HepG2 (cell line): ENCODE data around the gene EOGT. TPM values are rescaled to one million over a fixed set of nuclear protein-coding genes. Genes with fewer than 3 reads are reported as not detected.

Experiments used
- CEBPZ ChIP-seq: IDR thresholded peaks from 2 replicates; pipeline ENCODE4 v1.6.1; 2012; ENCODE audit warnings: low read length, improper control_type of control experiment
- RERE ChIP-seq: IDR thresholded peaks from 2 replicates; pipeline ENCODE4 v1.6.1; 2016; ENCODE audit warnings: low read depth, missing genetic modification reagents, missing compliant biosample characterization
- TFDP1 ChIP-seq: IDR thresholded peaks from 2 replicates; pipeline ENCODE4 v1.6.1; 2016; ENCODE audit warnings: missing compliant biosample characterization, missing genetic modification reagents, borderline replicate concordance
- ZNF280B ChIP-seq: sonication (generic); formaldehyde crosslinking; IDR thresholded peaks from 2 replicates; pipeline ENCODE4 v1.5.0; 2020; ENCODE audit warnings: missing genetic modification reagents, mild to moderate bottlenecking, borderline replicate concordance
- ZNF33A ChIP-seq: sonication (generic); formaldehyde crosslinking; IDR thresholded peaks from 2 replicates; pipeline ENCODE4 v1.5.1; 2020; ENCODE audit warnings: missing genetic modification reagents, mild to moderate bottlenecking, moderate library complexity, borderline replicate concordance
- ZNF441 ChIP-seq: sonication (generic); formaldehyde crosslinking; IDR thresholded peaks from 2 replicates; pipeline ENCODE4 v1.7.0; 2021; ENCODE audit warnings: missing genetic modification reagents, borderline replicate concordance
- ZNF788 ChIP-seq: sonication (generic); formaldehyde crosslinking; IDR thresholded peaks from 2 replicates; pipeline ENCODE4 v1.5.0; 2020; ENCODE audit warnings: mild to moderate bottlenecking, missing genetic modification reagents, borderline replicate concordance
- ZSCAN22 ChIP-seq: sonication (generic); formaldehyde crosslinking; IDR thresholded peaks from 2 replicates; pipeline ENCODE4 v1.4.0; 2020; ENCODE audit warnings: mild to moderate bottlenecking, missing genetic modification reagents
- polyA plus RNA-seq, 8 experiments: library from polyadenylated mRNA; depleted of rRNA in 3 of 8; stranded (reverse) in 7 of 8; unstranded in 1 of 8; fragments of >200 nt; fragmentation: Illumina TruSeq in 4 of 8; extraction: Trizol in 4 of 8; gene quantifications; 2 replicates each; pipeline versions ENCODE4 v1.2.1 to v1.2.3, GENCODE V29; 2011 to 2016; ENCODE audit warnings: low read depth in 4 of 8, missing spikeins in 1 of 8, mixed read lengths in 1 of 8; ENCODE audit not compliant: insufficient read depth in 1 of 8
- total RNA-seq, 5 experiments: library from RNA; depleted of rRNA; stranded (reverse); fragments of >200 nt; fragmentation: Illumina TruSeq; extraction: Trizol; gene quantifications; 2 replicates each; pipeline ENCODE4 v1.2.3, GENCODE V29; 2016; ENCODE audit warnings: low read depth in 1 of 5

EOGT gene
- total and polyA plus RNA-seq, 2 of the 13 experiments (the other 11 are each of a cell fraction or from before 2014, with no cell fraction given), result 4.5 to 18.6 TPM

GRCh38 chr3:68957895-68958294, 55.6 kb downstream of the EOGT start (continued):
- TF ChIP-seq RERE (CRISPR knock-in tag) (no peak), TFDP1 (CRISPR knock-in tag) (no peak), ZNF280B (CRISPR knock-in tag) (no peak), CEBPZ (no peak), ZNF33A (no peak), ZNF788 (CRISPR knock-in tag) (no peak), ZSCAN22 (CRISPR knock-in tag) (no peak), ZNF441 (CRISPR knock-in tag) (no peak)
